GM11168 (cell line): ENCODE results near the gene HOXA6.

Experiments
- in situ Hi-C: fragments of 300-500 bp; cut with MboI; formaldehyde crosslinking; loops from one replicate; pipeline ENCODE4 v1.12.0; 2022; ENCODE audit warnings: low sequenced_read_pairs; ENCODE audit not compliant: unreplicated experiment

The HOXA6 gene

GRCh38 chr7:27185854-27186667 is 38.5 kb upstream of the HOXA6 start:
- in situ Hi-C loops, result loop anchor here (25.0 kb wide), 1 partner anchor 1324 kb away; no protein-coding TSS in a partner anchor

- in situ Hi-C loops, result loop anchor here (25.0 kb wide), 1 partner anchor 1323 kb away; no protein-coding TSS in a partner anchor
Observed at GRCh38 chr7:27185013-27185853, 37.7 kb upstream of the HOXA6 start, which contains the start of gene HOXA11. HOXA11 (minus strand) TSS chr7:27185232; CDS start chr7:27185144, 88 bp downstream.

GRCh38 chr7:27184337-27185012 is 36.9 kb upstream of the HOXA6 start:
- in situ Hi-C loops, result loop anchor here (25.0 kb wide), 1 partner anchor 1322 kb away; no protein-coding TSS in a partner anchor

GRCh38 chr7:27183682-27184336 is 36.2 kb upstream of the HOXA6 start:
- in situ Hi-C loops, result loop anchor here (25.0 kb wide), 1 partner anchor 1322 kb away; no protein-coding TSS in a partner anchor

GRCh38 chr7:27182861-27183681 is 35.5 kb upstream of the HOXA6 start:
- in situ Hi-C loops, result loop anchor here (25.0 kb wide), 1 partner anchor 1321 kb away; no protein-coding TSS in a partner anchor

- in situ Hi-C loops, result loop anchor here (25.0 kb wide), 1 partner anchor 1320 kb away; no protein-coding TSS in a partner anchor
Observed at GRCh38 chr7:27182285-27182841, 34.8 kb upstream of the HOXA6 start.

GRCh38 chr7:27181795-27182275 is 34.3 kb upstream of the HOXA6 start:
- in situ Hi-C loops, result loop anchor here (25.0 kb wide), 1 partner anchor 1320 kb away; no protein-coding TSS in a partner anchor

GRCh38 chr7:27180431-27181420 is 33.2 kb upstream of the HOXA6 start:
- in situ Hi-C loops, result loop anchor here (25.0 kb wide), 1 partner anchor 1318 kb away; no protein-coding TSS in a partner anchor

GRCh38 chr7:27179503-27180430 is 32.2 kb upstream of the HOXA6 start:
- in situ Hi-C loops, result loop anchor here (25.0 kb wide), 1 partner anchor 1317 kb away; no protein-coding TSS in a partner anchor

GRCh38 chr7:27179030-27179429 is 31.5 kb upstream of the HOXA6 start:
- in situ Hi-C loops, result loop anchor here (25.0 kb wide), 1 partner anchor 1317 kb away; no protein-coding TSS in a partner anchor

- in situ Hi-C loops, result loop anchor here (25.0 kb wide), 1 partner anchor 1316 kb away; no protein-coding TSS in a partner anchor
Observed at GRCh38 chr7:27178366-27178765, 30.8 kb upstream of the HOXA6 start.

GRCh38 chr7:27177795-27178320 is 30.3 kb upstream of the HOXA6 start:
- in situ Hi-C loops, result loop anchor here (25.0 kb wide), 1 partner anchor 1316 kb away; no protein-coding TSS in a partner anchor

GRCh38 chr7:27176962-27177794 is 29.6 kb upstream of the HOXA6 start:
- in situ Hi-C loops, result loop anchor here (25.0 kb wide), 1 partner anchor 1315 kb away; no protein-coding TSS in a partner anchor

GRCh38 chr7:27176524-27176845 is 28.9 kb upstream of the HOXA6 start:
- in situ Hi-C loops, result loop anchor here (25.0 kb wide), 1 partner anchor 1314 kb away; no protein-coding TSS in a partner anchor
